Neural progenitor cell (in vitro differentiated cells): ENCODE data around the gene NUAK1. TPM values are rescaled to one million over a fixed set of nuclear protein-coding genes. Genes with fewer than 3 reads are reported as not detected.

Experiments used
- DNase-seq: peaks from one replicate; pipeline ENCODE4 v3.0.0-alpha.2; 2016; ENCODE audit warnings: low spot score
- H2AFZ ChIP-seq: fragments of 200-600 bp; sonication (generic); replicated peaks from 2 replicates; pipeline ENCODE4 v1.6.1; 2016; ENCODE audit warnings: antibody characterized with exemption
- H3F3A ChIP-seq: fragments of 200-600 bp; sonication (generic); 2 replicates; pipeline ENCODE4 v1.6.1; 2016; ENCODE audit warnings: antibody characterized with exemption, low read depth
- H3K27ac ChIP-seq: fragments of 200-600 bp; sonication (generic); 2 replicates; pipeline ENCODE4 v1.5.1; 2016; ENCODE audit warnings: mild to moderate bottlenecking
- H3K27me3 ChIP-seq: fragments of 200-600 bp; sonication (generic); 2 replicates; pipeline ENCODE4 v1.6.1; 2016; ENCODE audit warnings: mild to moderate bottlenecking, moderate library complexity
- H3K36me3 ChIP-seq: fragments of 200-600 bp; sonication (generic); 2 replicates; pipeline ENCODE4 v1.5.1; 2016
- H3K4me1 ChIP-seq: fragments of 200-600 bp; sonication (generic); 2 replicates; pipeline ENCODE4 v1.6.1; 2016; ENCODE audit warnings: mixed run types
- H3K4me2 ChIP-seq: fragments of 200-600 bp; sonication (generic); 2 replicates; pipeline ENCODE4 v1.6.1; 2016
- H3K4me3 ChIP-seq: fragments of 200-600 bp; sonication (generic); 2 replicates; pipeline ENCODE4 v1.5.1; 2016
- H3K79me2 ChIP-seq: fragments of 200-600 bp; sonication (generic); 2 replicates; pipeline ENCODE4 v1.6.1; 2016; ENCODE audit warnings: low read depth
- H3K9ac ChIP-seq: fragments of 200-600 bp; sonication (generic); 2 replicates; pipeline ENCODE4 v1.6.1; 2016
- H3K9me3 ChIP-seq: fragments of 200-600 bp; sonication (generic); 2 replicates; pipeline ENCODE4 v1.5.1; 2016; ENCODE audit warnings: low read depth
- H4K20me1 ChIP-seq: fragments of 200-600 bp; sonication (generic); 2 replicates; pipeline ENCODE4 v1.6.1; 2016; ENCODE audit warnings: low read depth
- H3K27ac Mint-ChIP-seq: 3 replicates; pipeline ENCODE4 v1.8.0; 2021; ENCODE audit warnings: mixed read lengths
- H3K27me3 Mint-ChIP-seq: 2 replicates; pipeline ENCODE4 v1.8.0; 2022; ENCODE audit warnings: low read depth, mild to moderate bottlenecking, inconsistent platforms, moderate library complexity, mixed read lengths; ENCODE audit not compliant: insufficient read depth
- H3K36me3 Mint-ChIP-seq: 3 replicates; pipeline ENCODE4 v1.8.0; 2021; ENCODE audit warnings: mixed read lengths
- H3K4me1 Mint-ChIP-seq: 3 replicates; pipeline ENCODE4 v1.8.0; 2021; ENCODE audit warnings: mixed read lengths
- H3K4me3 Mint-ChIP-seq: 3 replicates; pipeline ENCODE4 v1.8.0; 2021; ENCODE audit warnings: mild to moderate bottlenecking, moderate library complexity, mixed read lengths
- H3K9me3 Mint-ChIP-seq: 3 replicates; pipeline ENCODE4 v1.8.0; 2020; ENCODE audit warnings: mixed read lengths
- CTCF ChIP-seq: fragments of 200-600 bp; sonication (generic); IDR thresholded peaks from 2 replicates; pipeline ENCODE4 v1.5.1; 2017; ENCODE audit warnings: antibody characterized with exemption, mild to moderate bottlenecking
- EZH2 ChIP-seq: fragments of 200-600 bp; sonication (generic); IDR thresholded peaks from 2 replicates; pipeline ENCODE4 v1.6.1; 2017; ENCODE audit warnings: antibody characterized with exemption, mild to moderate bottlenecking, moderate library complexity
- EZH2phosphoT487 ChIP-seq: fragments of 200-600 bp; sonication (generic); IDR thresholded peaks from 2 replicates; pipeline ENCODE4 v1.6.1; 2017; ENCODE audit warnings: antibody characterized with exemption
- total RNA-seq: library from RNA; depleted of rRNA; stranded (reverse); fragments of >200 nt; gene quantifications from 2 replicates; pipeline ENCODE4 v1.2.3, GENCODE V29; 2015; ENCODE audit warnings: low replicate concordance

Gene NUAK1
- total RNA-seq, 1 donor from 2014 or later: 18.8 TPM

GRCh38 chr12:106101803-106102202, 37.0 kb downstream of the NUAK1 start:
- no peaks in the 10 kb centered on the region for H3K36me3 ChIP-seq
- H3K36me3 Mint-ChIP-seq: peaks cover 64% of the 10 kb centered on the region
- H3K4me2 ChIP-seq: no peak overlapping the region
- no peaks in the 10 kb centered on the region for H3K27me3 ChIP-seq
- peaks cover 11% of the 10 kb centered on the region for H3K27me3 Mint-ChIP-seq
- H4K20me1 ChIP-seq: peaks cover 17% of the 10 kb centered on the region
- H3K4me1 Mint-ChIP-seq: peaks cover 81% of the 10 kb centered on the region
- H3K79me2 ChIP-seq: no peaks in the 10 kb centered on the region
- H3F3A ChIP-seq: no peaks in the 10 kb centered on the region
- H3K9me3 ChIP-seq: no peaks in the 10 kb centered on the region
- no peak overlapping the region for H3K9ac ChIP-seq
- H3K27ac ChIP-seq: no peak overlapping the region
- peaks cover 39% of the 10 kb centered on the region for H3K4me1 ChIP-seq
- H3K4me3 Mint-ChIP-seq: no peak overlapping the region
- no peak overlapping the region for H3K4me3 ChIP-seq
- H3K9me3 Mint-ChIP-seq: peaks cover 2% of the 10 kb centered on the region
- H2AFZ ChIP-seq: no peak overlapping the region
- no peak for TF ChIP-seq EZH2
- no peak for TF ChIP-seq CTCF
- TF ChIP-seq EZH2phosphoT487: no peak
- no peak for DNase-seq
- peak overlapping the region; percentile 58 for H3K27ac Mint-ChIP-seq

DNA sequence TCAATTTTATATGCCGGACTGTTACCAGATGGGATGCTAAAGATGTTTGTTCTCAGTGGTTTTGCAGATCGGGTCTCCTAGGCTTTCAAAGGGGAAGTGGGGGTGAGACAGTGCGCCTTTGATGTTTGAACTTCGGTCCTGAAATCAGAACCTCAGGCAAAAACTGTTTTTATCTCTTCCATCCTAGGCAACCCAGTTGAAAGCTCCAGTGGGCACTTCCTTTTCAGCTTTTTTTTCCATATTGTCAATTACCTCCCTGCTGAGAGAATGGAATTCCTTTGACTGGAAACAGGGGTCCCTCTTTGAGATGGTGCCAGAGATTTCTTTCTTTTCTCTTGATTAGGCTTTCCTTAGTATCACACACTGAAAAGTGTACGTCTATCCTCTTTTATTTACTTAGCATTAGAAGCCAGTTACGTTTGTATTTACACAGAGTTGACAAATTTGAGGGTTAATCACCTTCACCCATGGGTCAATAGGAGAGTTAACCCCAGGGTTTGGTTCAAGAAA, 40.0 kb downstream of the NUAK1 start:
- peaks cover 87% of the 10 kb centered on the region for H3K4me1 Mint-ChIP-seq
- peaks cover 11% of the 10 kb centered on the region for H4K20me1 ChIP-seq
- no peaks in the 10 kb centered on the region for H3F3A ChIP-seq
- H3K27me3 Mint-ChIP-seq: peaks cover 8% of the 10 kb centered on the region
- H3K4me3 ChIP-seq: no peak overlapping the region
- DNase-seq: peak; percentile 48
- no peaks in the 10 kb centered on the region for H3K27me3 ChIP-seq
- H3K4me3 Mint-ChIP-seq: peak overlapping the region; percentile 40
- H3K36me3 Mint-ChIP-seq: peaks cover 79% of the 10 kb centered on the region
- H2AFZ ChIP-seq: no peak overlapping the region
- peaks cover 37% of the 10 kb centered on the region for H3K4me1 ChIP-seq
- H3K27ac Mint-ChIP-seq: peak overlapping the region; percentile 74
- H3K4me2 ChIP-seq: peak overlapping the region; percentile 36
- no peaks in the 10 kb centered on the region for H3K9me3 ChIP-seq
- TF ChIP-seq CTCF (no peak), EZH2phosphoT487 (no peak), EZH2 (no peak)
- H3K36me3 ChIP-seq: no peaks in the 10 kb centered on the region
- peaks cover 4% of the 10 kb centered on the region for H3K9me3 Mint-ChIP-seq
- no peaks in the 10 kb centered on the region for H3K79me2 ChIP-seq
- H3K9ac ChIP-seq: no peak overlapping the region
- no peak overlapping the region for H3K27ac ChIP-seq

GRCh38 chr12:106097011-106097410, 41.7 kb downstream of the NUAK1 start:
- Histone ChIP-seq H3K27ac (no peak overlapping the region), H2AFZ (no peak overlapping the region), H3K4me1 (peaks cover 34% of the 10 kb centered on the region), H3K9ac (no peak overlapping the region), H3K4me3 (no peak overlapping the region), H3K9me3 (no peaks in the 10 kb centered on the region), H3K36me3 (no peaks in the 10 kb centered on the region), H3K79me2 (no peaks in the 10 kb centered on the region), H3K4me2 (no peak overlapping the region), H4K20me1 (peaks cover 11% of the 10 kb centered on the region), H3F3A (no peaks in the 10 kb centered on the region), H3K27me3 (no peaks in the 10 kb centered on the region)
- H3K4me1 Mint-ChIP-seq: peaks cover 86% of the 10 kb centered on the region
- H3K27me3 Mint-ChIP-seq: peaks cover 6% of the 10 kb centered on the region
- peaks cover 74% of the 10 kb centered on the region for H3K36me3 Mint-ChIP-seq
- TF ChIP-seq CTCF (no peak), EZH2 (no peak), EZH2phosphoT487 (no peak)
- no peak overlapping the region for H3K4me3 Mint-ChIP-seq
- peaks cover 4% of the 10 kb centered on the region for H3K9me3 Mint-ChIP-seq
- DNase-seq: no peak
- H3K27ac Mint-ChIP-seq: no peak overlapping the region
